Kidney (tissue), 14 donors: ENCODE results near the gene HECW1. TPM values are rescaled to one million over a fixed set of nuclear protein-coding genes. Genes with fewer than 3 reads are reported as not detected.

Experiments
- DNase-seq, 5 donors: peaks; one replicate each; pipeline ENCODE4 v3.0.0-alpha.2; 2013 to 2020
- FAIRE-seq: peaks from 2 replicates; lab custom pipeline; 2012; peaks lifted over from hg19 to GRCh38; lab: Jason Lieb, UNC
- H3K27ac ChIP-seq, 2 donors: one replicate each; pipeline ENCODE4 v1.7.0; 2013; ENCODE audit warnings: low read depth in 2 of 2, low read length in 2 of 2, inconsistent platforms in 1 of 2
- H3K27me3 ChIP-seq: one replicate; pipeline ENCODE4 v1.7.1; 2013; ENCODE audit warnings: low read length, inconsistent platforms; ENCODE audit not compliant: control insufficient read depth, insufficient read depth
- H3K36me3 ChIP-seq, 3 donors: one replicate each; pipeline versions ENCODE4 v1.7.0 to v1.7.1; 2013; ENCODE audit warnings: low read length in 3 of 3, control low read depth in 1 of 3, inconsistent platforms in 1 of 3; ENCODE audit not compliant: insufficient read depth in 3 of 3, control insufficient read depth in 2 of 3
- H3K4me1 ChIP-seq, 3 donors: one replicate each; pipeline versions ENCODE4 v1.7.0 to v1.7.1; 2013; ENCODE audit warnings: low read length in 3 of 3, inconsistent platforms in 1 of 3, low read depth in 1 of 3; ENCODE audit not compliant: control insufficient read depth in 2 of 3, insufficient read depth in 2 of 3
- H3K4me3 ChIP-seq, 3 donors: one replicate each; pipeline versions ENCODE4 v1.7.0 to v1.8.1; 2013; ENCODE audit warnings: low read length in 3 of 3, control low read depth in 1 of 3, inconsistent platforms in 1 of 3
- H3K9ac ChIP-seq, 3 donors: one replicate each; pipeline versions ENCODE4 v1.7.0 to v1.7.1; 2013; ENCODE audit warnings: low read length in 3 of 3, control low read depth in 1 of 3, inconsistent platforms in 1 of 3
- H3K9me3 ChIP-seq, 3 donors: one replicate each; pipeline versions ENCODE4 v1.7.0 to v1.7.1; 2013; ENCODE audit warnings: low read length in 3 of 3, control low read depth in 1 of 3, inconsistent platforms in 1 of 3; ENCODE audit not compliant: control insufficient read depth in 2 of 3, insufficient read depth in 1 of 3
- CTCF ChIP-seq: IDR thresholded peaks from 3 replicates; pipeline ENCODE4 v1.5.1; 2012; ENCODE audit warnings: mild to moderate bottlenecking, moderate library complexity, borderline replicate concordance; ENCODE audit not compliant: insufficient read depth; ENCODE audit errors: extremely low read depth
- intact Hi-C: fragments of 100-400 bp; cut with DNase I; formaldehyde crosslinking; loops from one replicate; pipeline ENCODE4 v1.11.1; 2022
- polyA plus RNA-seq: library from polyadenylated mRNA; stranded (reverse); fragments of 350-450 nt; fragmentation: Illumina TruSeq; extraction: RNeasy Lipid Tissue Mini Kit (QIAGEN cat#74804); gene quantifications from one replicate; pipeline ENCODE4 v1.2.3, GENCODE V29; 2014; ENCODE audit warnings: low read depth, low replicate concordance; ENCODE audit not compliant: insufficient read depth
- total RNA-seq: library from RNA; stranded (reverse); fragmentation: NEBNext Ultra II Directional; extraction: Animal tissue kit (Norgen Biotek cat#: 25700); gene quantifications from one replicate; pipeline ENCODE4 v1.2.1, GENCODE V29; 2021
- donor health status: control.
- donor health status: control.
- donor health status: control.
- donor health status: control.
- donor health status: control.
- donor health status: DM: yes; HTN: yes; CAD: no.
- donor health status: Normal renal cell carcinoma (clear cell type).

HECW1 gene
- total and polyA plus RNA-seq, 2 donors from 2014 or later = 0.50 to 7.5 TPM

- intact Hi-C loops = no loop called here
- TF ChIP-seq CTCF = no peak
- no peaks in the 10 kb centered on the region for H3K4me1 ChIP-seq
- DNase-seq (peak in 1 of 5 donors; percentile 25), FAIRE-seq (no peak)
- no peak overlapping the region for H3K4me3 ChIP-seq
- no peaks in the 10 kb centered on the region for H3K27me3 ChIP-seq
- H3K36me3 ChIP-seq = no peaks in the 10 kb centered on the region
- H3K9me3 ChIP-seq = peaks cover 0 to 2% (median 0%) of the 10 kb centered on the region in 3 donors
- H3K27ac ChIP-seq = no peak overlapping the region
- no peak overlapping the region for H3K9ac ChIP-seq
Observed at GRCh38 chr7:43195768-43196167, 83.3 kb downstream of the HECW1 start.

- peaks cover 0 to 2% (median 0%) of the 10 kb centered on the region in 3 donors for H3K9me3 ChIP-seq
- no peak for TF ChIP-seq CTCF
- H3K27ac ChIP-seq = no peak overlapping the region
- H3K4me3 ChIP-seq = no peak overlapping the region
- peak; percentile 54 to 83 (median 71) for DNase-seq
- H3K9ac ChIP-seq = no peak overlapping the region
- H3K27me3 ChIP-seq = no peaks in the 10 kb centered on the region
- no peak for FAIRE-seq
- H3K4me1 ChIP-seq = no peaks in the 10 kb centered on the region
- no peaks in the 10 kb centered on the region for H3K36me3 ChIP-seq
- intact Hi-C loops = no loop called here
Observed at GRCh38 chr7:43196379-43196778, 83.9 kb downstream of the HECW1 start.

GRCh38 chr7:43198016-43198415, 85.6 kb downstream of the HECW1 start:
- DNase-seq = no peak
- H3K27ac ChIP-seq = no peak overlapping the region
- intact Hi-C loops = no loop called here
- no peaks in the 10 kb centered on the region for H3K27me3 ChIP-seq
- peaks cover 0 to 2% (median 0%) of the 10 kb centered on the region in 3 donors for H3K9me3 ChIP-seq
- no peaks in the 10 kb centered on the region for H3K36me3 ChIP-seq
- no peak overlapping the region for H3K9ac ChIP-seq
- no peak for TF ChIP-seq CTCF
- no peak for FAIRE-seq
- H3K4me1 ChIP-seq = no peaks in the 10 kb centered on the region
- H3K4me3 ChIP-seq = no peak overlapping the region

GRCh38 chr7:43198599-43199090, 86.2 kb downstream of the HECW1 start:
- Histone ChIP-seq H3K27me3 (no peaks in the 10 kb centered on the region), H3K9me3 (peaks cover 0 to 2% (median 0%) of the 10 kb centered on the region in 3 donors), H3K4me3 (no peak overlapping the region), H3K36me3 (no peaks in the 10 kb centered on the region), H3K9ac (no peak overlapping the region), H3K27ac (no peak overlapping the region), H3K4me1 (no peaks in the 10 kb centered on the region)
- DNase-seq (no peak), FAIRE-seq (no peak)
- intact Hi-C loops = no loop called here
- TF ChIP-seq CTCF = no peak
